Measurements from ENCODE around the gene USH2A.

DNA sequence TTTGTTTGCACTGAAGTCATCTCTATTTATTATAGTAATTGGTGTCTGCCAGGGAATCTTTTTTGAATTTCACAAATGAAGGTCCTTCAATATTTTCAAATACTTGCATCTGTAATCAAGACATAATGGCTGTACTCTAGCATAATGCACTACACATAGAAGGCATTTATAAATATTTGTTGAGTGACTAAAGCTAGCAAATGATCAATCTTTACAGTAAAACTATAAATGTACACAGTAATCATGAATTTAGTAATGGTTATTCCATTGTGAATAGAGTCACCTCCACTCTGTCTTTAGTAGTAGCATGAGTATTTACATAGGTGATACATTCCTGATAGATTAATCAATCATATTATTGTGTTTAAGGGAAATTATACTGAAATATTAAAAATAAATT lies 119.6 kb downstream of the USH2A start:
- TF ChIP-seq EZH2 (IDR thresholded peaks at IDR 0.05; ENCODE audit: insufficient read depth, poor library complexity, severe bottlenecking) (no peak), EZH2phosphoT487 (IDR thresholded peaks at IDR 0.05; ENCODE audit: insufficient read depth, low read depth) (no peak)

All from GM23248 (cell line).